Panc1 (cell line): ENCODE results near the gene IFITM2. TPM values are rescaled to one million over a fixed set of nuclear protein-coding genes. Genes with fewer than 3 reads are reported as not detected.
A peak's percentile ranks its signal among the peaks of the same experiment; 100 is the strongest.

Source experiments
- ATAC-seq: fragments of 200-7000 bp; cut with Tn5 transposase; 2 replicates; pipeline ENCODE4 v1.9.1; 2020; ENCODE audit warnings: mild to moderate bottlenecking, moderate library complexity
- BruUV-seq: library from RNA; stranded (reverse); fragments of 400-500 nt; replicated peaks from 2 replicates; lab custom pipeline; 2021; lab: Mats Ljungman, UMichigan
- CTCF ChIA-PET: fragments of 300-600 bp; sonication (Branson Sonifier 250); formaldehyde crosslinking; loops from one replicate; lab custom pipeline; 2022; ENCODE audit warnings: antibody characterized with exemption; lab: Charles Lee
- POLR2A ChIA-PET: fragments of 300-600 bp; sonication (Branson Sonifier 250); formaldehyde crosslinking; loops from one replicate; lab custom pipeline; 2022; ENCODE audit warnings: antibody characterized with exemption; lab: Charles Lee
- DNase-seq: peaks from one replicate; pipeline ENCODE4 v3.0.0-alpha.2; 2010; ENCODE audit warnings: low read depth, low spot score
- H3K27ac ChIP-seq: 2 replicates; pipeline ENCODE4 v1.5.1; 2011; ENCODE audit warnings: mild to moderate bottlenecking, low read length, inconsistent platforms
- H3K27me3 ChIP-seq: fragments of 200-500 bp; sonication (Bioruptor generic); 2 replicates; pipeline ENCODE4 v1.6.0; 2014; ENCODE audit warnings: low read length, inconsistent platforms; ENCODE audit not compliant: control insufficient read depth, insufficient read depth
- H3K36me3 ChIP-seq: fragments of 200-500 bp; sonication (Bioruptor generic); 2 replicates; pipeline ENCODE4 v1.5.1; 2014; ENCODE audit warnings: inconsistent platforms, mild to moderate bottlenecking, low read length, moderate library complexity; ENCODE audit not compliant: control insufficient read depth, insufficient read depth
- H3K4me1 ChIP-seq: 2 replicates; pipeline ENCODE4 v1.5.1; 2011; ENCODE audit warnings: inconsistent platforms, mild to moderate bottlenecking, low read length, moderate library complexity; ENCODE audit not compliant: control insufficient read depth, insufficient read depth
- H3K4me3 ChIP-seq, 2 experiments: 2 replicates each; pipeline ENCODE4 v1.5.1; 2011 to 2012; ENCODE audit warnings: low read depth in 2 of 2, low read length in 2 of 2, mild to moderate bottlenecking in 2 of 2, inconsistent platforms in 1 of 2, moderate library complexity in 1 of 2
- H3K9me3 ChIP-seq: fragments of 200-500 bp; sonication (Bioruptor generic); 2 replicates; pipeline ENCODE4 v1.5.1; 2014; ENCODE audit warnings: low read depth, mild to moderate bottlenecking, inconsistent platforms, low read length, moderate library complexity; ENCODE audit not compliant: control insufficient read depth, insufficient read depth
- POLR2AphosphoS5 ChIP-seq: IDR thresholded peaks from 2 replicates; pipeline ENCODE4 v1.6.1; 2012; ENCODE audit warnings: mild to moderate bottlenecking, low read depth, low read length, moderate library complexity
- SIN3A ChIP-seq: IDR thresholded peaks from 2 replicates; pipeline ENCODE4 v1.6.1; 2012; ENCODE audit warnings: low read depth, mild to moderate bottlenecking, low read length, moderate library complexity, borderline replicate concordance; ENCODE audit not compliant: insufficient read depth
- TCF7L2 ChIP-seq: IDR thresholded peaks from 2 replicates; pipeline ENCODE4 v1.6.1; 2011; ENCODE audit warnings: mild to moderate bottlenecking, low read depth, low read length, inconsistent platforms
- in situ Hi-C: cut with HindIII; loops from 2 replicates; pipeline ENCODE4 v1.10.0; 2016; ENCODE audit warnings: low sequenced_read_pairs, low pct_unique_long_range_greater_than_20kb
- intact Hi-C: fragments of 100-400 bp; cut with micrococcal nuclease; formaldehyde crosslinking; loops from one replicate; pipeline ENCODE4 v1.10.0; 2022; ENCODE audit not compliant: unreplicated experiment
- total RNA-seq: library from RNA; stranded (reverse); gene quantifications from one replicate; pipeline ENCODE4 v1.2.1, GENCODE V29; 2021; ENCODE audit not compliant: unreplicated experiment
- TF ChIP-seq, protein P1 (sequence below), 2 experiments: IDR thresholded peaks; 2 replicates each; pipeline ENCODE4 v1.6.1; 2011 to 2012; ENCODE audit warnings: low read depth in 2 of 2, control low read depth in 1 of 2, low read length in 1 of 2, mild to moderate bottlenecking in 1 of 2, moderate library complexity in 1 of 2; ENCODE audit not compliant: insufficient read depth in 1 of 2
- TF ChIP-seq, protein P2 (sequence below): fragments of 450-650 bp; IDR thresholded peaks from 2 replicates; pipeline ENCODE4 v1.5.1; 2017; ENCODE audit warnings: mild to moderate bottlenecking

Gene IFITM2
- total RNA-seq, 1 experiment from 2014 or later = 183 TPM

DNA sequence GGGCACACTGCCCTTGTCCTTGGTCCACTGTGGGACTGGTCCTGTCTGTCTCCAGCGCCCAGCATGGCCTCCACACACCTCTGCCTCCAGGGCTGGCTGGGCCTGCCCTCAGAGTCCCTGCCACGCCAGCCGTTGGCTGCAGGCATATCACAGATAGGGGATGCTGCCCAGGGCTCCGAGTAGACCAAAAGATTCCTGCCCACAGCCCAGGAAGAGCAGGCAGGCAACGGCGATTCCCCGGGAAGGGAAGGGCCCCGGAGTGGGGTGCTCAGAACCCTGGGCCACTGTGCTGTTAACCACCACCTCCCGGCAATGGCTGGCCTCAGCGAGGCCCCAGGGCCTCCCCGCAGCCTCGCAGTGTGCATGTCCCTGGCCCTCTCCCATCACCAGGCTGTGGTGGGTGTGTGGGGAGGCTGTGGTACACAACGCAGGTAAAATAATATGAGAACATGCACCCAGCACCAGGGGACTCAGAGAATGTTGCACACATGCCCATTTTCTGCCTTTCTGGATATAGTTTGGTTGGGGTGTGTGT, 10.5 kb upstream of the IFITM2 start:
- Histone ChIP-seq H3K27ac (no peak overlapping the region; the same call in 1 of the 2 replicates), H3K27me3 (no peaks in the 10 kb centered on the region), H3K36me3 (no peaks in the 10 kb centered on the region), H3K4me3 (no peak overlapping the region), H3K4me1 (peaks cover 42% of the 10 kb centered on the region), H3K9me3 (no peaks in the 10 kb centered on the region)
- TF ChIP-seq TCF7L2 (no peak), POLR2AphosphoS5 (0 out of 2 replicates have a peak, but pooled peaks have one; percentile 15), SIN3A (no peak)
- TF ChIP-seq, protein P1, sequence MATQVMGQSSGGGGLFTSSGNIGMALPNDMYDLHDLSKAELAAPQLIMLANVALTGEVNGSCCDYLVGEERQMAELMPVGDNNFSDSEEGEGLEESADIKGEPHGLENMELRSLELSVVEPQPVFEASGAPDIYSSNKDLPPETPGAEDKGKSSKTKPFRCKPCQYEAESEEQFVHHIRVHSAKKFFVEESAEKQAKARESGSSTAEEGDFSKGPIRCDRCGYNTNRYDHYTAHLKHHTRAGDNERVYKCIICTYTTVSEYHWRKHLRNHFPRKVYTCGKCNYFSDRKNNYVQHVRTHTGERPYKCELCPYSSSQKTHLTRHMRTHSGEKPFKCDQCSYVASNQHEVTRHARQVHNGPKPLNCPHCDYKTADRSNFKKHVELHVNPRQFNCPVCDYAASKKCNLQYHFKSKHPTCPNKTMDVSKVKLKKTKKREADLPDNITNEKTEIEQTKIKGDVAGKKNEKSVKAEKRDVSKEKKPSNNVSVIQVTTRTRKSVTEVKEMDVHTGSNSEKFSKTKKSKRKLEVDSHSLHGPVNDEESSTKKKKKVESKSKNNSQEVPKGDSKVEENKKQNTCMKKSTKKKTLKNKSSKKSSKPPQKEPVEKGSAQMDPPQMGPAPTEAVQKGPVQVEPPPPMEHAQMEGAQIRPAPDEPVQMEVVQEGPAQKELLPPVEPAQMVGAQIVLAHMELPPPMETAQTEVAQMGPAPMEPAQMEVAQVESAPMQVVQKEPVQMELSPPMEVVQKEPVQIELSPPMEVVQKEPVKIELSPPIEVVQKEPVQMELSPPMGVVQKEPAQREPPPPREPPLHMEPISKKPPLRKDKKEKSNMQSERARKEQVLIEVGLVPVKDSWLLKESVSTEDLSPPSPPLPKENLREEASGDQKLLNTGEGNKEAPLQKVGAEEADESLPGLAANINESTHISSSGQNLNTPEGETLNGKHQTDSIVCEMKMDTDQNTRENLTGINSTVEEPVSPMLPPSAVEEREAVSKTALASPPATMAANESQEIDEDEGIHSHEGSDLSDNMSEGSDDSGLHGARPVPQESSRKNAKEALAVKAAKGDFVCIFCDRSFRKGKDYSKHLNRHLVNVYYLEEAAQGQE (IDR thresholded peaks at IDR 0.05; ENCODE audit: insufficient read depth in 1 of 2, low read depth in 2 of 2, low read length in 1 of 2) = no peak
- TF ChIP-seq, protein P2, sequence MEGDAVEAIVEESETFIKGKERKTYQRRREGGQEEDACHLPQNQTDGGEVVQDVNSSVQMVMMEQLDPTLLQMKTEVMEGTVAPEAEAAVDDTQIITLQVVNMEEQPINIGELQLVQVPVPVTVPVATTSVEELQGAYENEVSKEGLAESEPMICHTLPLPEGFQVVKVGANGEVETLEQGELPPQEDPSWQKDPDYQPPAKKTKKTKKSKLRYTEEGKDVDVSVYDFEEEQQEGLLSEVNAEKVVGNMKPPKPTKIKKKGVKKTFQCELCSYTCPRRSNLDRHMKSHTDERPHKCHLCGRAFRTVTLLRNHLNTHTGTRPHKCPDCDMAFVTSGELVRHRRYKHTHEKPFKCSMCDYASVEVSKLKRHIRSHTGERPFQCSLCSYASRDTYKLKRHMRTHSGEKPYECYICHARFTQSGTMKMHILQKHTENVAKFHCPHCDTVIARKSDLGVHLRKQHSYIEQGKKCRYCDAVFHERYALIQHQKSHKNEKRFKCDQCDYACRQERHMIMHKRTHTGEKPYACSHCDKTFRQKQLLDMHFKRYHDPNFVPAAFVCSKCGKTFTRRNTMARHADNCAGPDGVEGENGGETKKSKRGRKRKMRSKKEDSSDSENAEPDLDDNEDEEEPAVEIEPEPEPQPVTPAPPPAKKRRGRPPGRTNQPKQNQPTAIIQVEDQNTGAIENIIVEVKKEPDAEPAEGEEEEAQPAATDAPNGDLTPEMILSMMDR = no peak
- in situ Hi-C loops (no loop called here), intact Hi-C loops (no loop called here)
- DNase-seq (no peak), ATAC-seq (peak; percentile 12)
- ChIA-PET CTCF (no interaction called here), POLR2A (no interaction called here)
- no TSS peak for BruUV-seq

DNA sequence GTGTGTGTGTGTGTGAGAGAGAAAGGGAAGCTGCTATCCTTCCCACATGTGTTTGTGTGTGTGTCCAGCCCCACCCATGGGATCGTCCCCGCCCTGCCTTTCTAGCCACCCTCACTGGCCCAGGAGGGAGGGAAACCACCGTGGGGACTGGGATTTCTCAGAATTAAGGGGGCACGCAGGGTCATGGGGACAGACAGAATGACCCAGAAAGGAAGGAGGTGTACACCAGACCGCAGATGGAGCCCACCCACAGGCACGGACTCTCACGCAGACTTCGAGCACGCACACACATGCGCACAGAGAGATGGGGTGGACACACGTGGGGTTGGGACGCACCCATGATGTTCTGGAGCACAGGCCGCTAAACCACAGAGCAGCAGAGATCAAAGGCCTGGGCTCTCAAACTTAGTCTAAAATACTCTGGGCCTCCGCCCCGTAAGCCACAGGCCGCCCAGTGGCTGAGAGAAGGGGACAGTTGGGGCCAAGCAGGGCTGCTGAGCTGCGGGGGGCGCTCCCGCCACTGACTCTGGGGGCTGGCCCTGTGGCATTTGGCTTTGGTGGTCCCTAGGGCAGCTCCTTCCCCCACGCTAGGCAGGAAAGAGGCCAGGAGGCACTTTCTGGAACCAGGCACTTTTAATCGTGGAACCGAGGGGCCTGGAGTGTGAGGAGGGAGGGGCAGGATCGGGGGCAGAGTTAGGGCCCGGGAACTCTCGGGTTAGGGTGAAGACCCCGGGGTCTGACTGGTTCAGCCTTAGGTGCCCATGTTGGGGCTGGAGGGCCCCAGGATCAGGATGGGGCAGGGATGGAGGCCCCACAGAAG, 9.8 kb upstream of the IFITM2 start:
- CTCF ChIA-PET = no interaction called here
- DNase-seq (no peak), ATAC-seq (peak; percentile 15)
- Histone ChIP-seq H3K9me3 (no peaks in the 10 kb centered on the region), H3K4me3 (no peak overlapping the region), H3K4me1 (peaks cover 42% of the 10 kb centered on the region), H3K36me3 (no peaks in the 10 kb centered on the region), H3K27ac (peak overlapping the region; percentile 35), H3K27me3 (no peaks in the 10 kb centered on the region)
- intact Hi-C loops (no loop called here), in situ Hi-C loops (no loop called here)
- TF ChIP-seq TCF7L2 (peak; percentile 86), POLR2AphosphoS5 (no peak), SIN3A (no peak)
- TF ChIP-seq, protein P1 (IDR thresholded peaks at IDR 0.05; ENCODE audit: insufficient read depth in 1 of 2, low read depth in 2 of 2, low read length in 1 of 2) = no peak
- TF ChIP-seq, protein P2 = no peak
- POLR2A ChIA-PET = no interaction called here
- no TSS peak for BruUV-seq
